NB4 (cell line): ENCODE measurements around the gene HSPB8.

Experiments
- DNase-seq: peaks from one replicate; pipeline ENCODE4 v3.0.0; 2010; ENCODE audit warnings: low read depth
- H3K4me3 ChIP-seq: one replicate; pipeline ENCODE4 v1.5.1; 2011; ENCODE audit warnings: mild to moderate bottlenecking, low read depth, low read length, moderate library complexity
- MYC ChIP-seq: IDR thresholded peaks from 2 replicates; pipeline ENCODE4 v1.6.1; 2011; ENCODE audit warnings: low read depth, low read length
- POLR2A ChIP-seq: IDR thresholded peaks from 2 replicates; pipeline ENCODE4 v1.6.1; 2011; ENCODE audit warnings: mild to moderate bottlenecking; ENCODE audit not compliant: insufficient read length; ENCODE audit errors: extremely low read depth
- TF ChIP-seq, protein P1 (sequence below): IDR thresholded peaks from one replicate; pipeline ENCODE4 v1.5.1; 2012; ENCODE audit warnings: low read depth, low read length
- TF ChIP-seq, protein P2 (sequence below): IDR thresholded peaks from 2 replicates; pipeline ENCODE4 v1.6.1; 2011; ENCODE audit warnings: low read depth, low read length

The HSPB8 gene

DNA sequence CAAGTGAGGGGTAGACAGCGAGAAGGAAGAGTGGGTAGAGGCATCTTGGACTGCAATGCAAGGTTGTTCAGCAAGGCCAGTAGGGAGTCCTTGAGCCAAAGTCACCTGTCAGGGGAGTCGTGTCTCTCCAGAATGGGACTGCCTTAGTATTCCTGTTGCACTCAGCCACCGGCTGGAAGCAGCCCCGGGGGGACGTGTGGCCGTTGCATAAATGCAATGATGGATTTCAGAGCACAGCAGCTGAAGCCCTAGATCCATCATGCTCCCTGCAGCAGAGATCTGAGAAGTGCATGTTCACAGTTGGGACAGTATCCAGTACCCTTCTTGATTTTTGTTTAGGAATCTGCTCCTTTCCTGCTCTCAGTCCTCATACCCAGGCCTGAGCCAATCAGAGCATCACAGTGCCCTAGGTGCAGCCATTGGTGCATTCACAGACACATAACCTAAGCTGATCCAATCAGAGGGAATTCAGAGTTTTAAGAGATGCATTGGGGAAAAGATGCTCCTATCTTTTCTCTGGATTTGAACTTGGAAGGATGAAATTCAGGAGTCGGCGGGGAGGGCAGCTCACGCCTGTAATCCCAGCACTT lies 62.9 kb downstream of the HSPB8 start:
- TF ChIP-seq MYC (no peak), POLR2A (no peak)
- TF ChIP-seq, protein P1, sequence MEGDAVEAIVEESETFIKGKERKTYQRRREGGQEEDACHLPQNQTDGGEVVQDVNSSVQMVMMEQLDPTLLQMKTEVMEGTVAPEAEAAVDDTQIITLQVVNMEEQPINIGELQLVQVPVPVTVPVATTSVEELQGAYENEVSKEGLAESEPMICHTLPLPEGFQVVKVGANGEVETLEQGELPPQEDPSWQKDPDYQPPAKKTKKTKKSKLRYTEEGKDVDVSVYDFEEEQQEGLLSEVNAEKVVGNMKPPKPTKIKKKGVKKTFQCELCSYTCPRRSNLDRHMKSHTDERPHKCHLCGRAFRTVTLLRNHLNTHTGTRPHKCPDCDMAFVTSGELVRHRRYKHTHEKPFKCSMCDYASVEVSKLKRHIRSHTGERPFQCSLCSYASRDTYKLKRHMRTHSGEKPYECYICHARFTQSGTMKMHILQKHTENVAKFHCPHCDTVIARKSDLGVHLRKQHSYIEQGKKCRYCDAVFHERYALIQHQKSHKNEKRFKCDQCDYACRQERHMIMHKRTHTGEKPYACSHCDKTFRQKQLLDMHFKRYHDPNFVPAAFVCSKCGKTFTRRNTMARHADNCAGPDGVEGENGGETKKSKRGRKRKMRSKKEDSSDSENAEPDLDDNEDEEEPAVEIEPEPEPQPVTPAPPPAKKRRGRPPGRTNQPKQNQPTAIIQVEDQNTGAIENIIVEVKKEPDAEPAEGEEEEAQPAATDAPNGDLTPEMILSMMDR, result no peak
- TF ChIP-seq, protein P2, sequence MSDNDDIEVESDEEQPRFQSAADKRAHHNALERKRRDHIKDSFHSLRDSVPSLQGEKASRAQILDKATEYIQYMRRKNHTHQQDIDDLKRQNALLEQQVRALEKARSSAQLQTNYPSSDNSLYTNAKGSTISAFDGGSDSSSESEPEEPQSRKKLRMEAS, result no peak
- H3K4me3 ChIP-seq, result no peak overlapping the region
- DNase-seq, result no peak
